ENCODE measurements around the gene DGKB.

DGKB gene

DNA sequence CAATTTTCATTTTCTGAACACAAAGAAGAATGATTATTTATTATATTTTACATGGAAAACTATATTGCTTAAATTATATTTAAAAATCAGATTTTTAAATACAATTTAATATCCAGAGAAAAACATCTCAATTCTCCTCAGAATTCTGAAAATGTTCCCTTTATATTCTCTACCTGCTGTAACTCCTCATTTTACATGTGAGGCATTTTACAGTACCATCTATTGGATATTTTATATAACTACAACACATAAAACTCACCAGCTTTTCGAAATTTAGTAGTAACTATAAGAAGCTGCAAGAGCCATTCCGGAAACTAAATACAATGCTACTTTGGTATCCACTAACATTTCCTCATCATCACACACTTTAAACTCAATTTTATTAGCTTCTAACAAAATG, 264.6 kb downstream of the DGKB start:
- Histone ChIP-seq H2AFZ (ENCODE audit: low read length) (no peak overlapping the region), H3K4me3 (ENCODE audit: low read length) (no peak overlapping the region), H3K36me3 (replicated peaks; ENCODE audit: insufficient read depth, low read length) (no peaks in the 10 kb centered on the region), H4K20me1 (ENCODE audit: insufficient read depth, low read length) (no peaks in the 10 kb centered on the region), H3F3A (ENCODE audit: insufficient read depth, low read length) (no peaks in the 10 kb centered on the region), H3K27ac (ENCODE audit: low read length) (no peak overlapping the region), H3K9ac (ENCODE audit: low read length) (no peak overlapping the region), H3K4me2 (ENCODE audit: low read depth, low read length) (no peak overlapping the region), H3K9me2 (replicated peaks; ENCODE audit: insufficient read depth, low read length) (no peaks in the 10 kb centered on the region), H3K9me3 (replicated peaks; ENCODE audit: insufficient read depth, low read length) (no peaks in the 10 kb centered on the region), H3K4me1 (ENCODE audit: low read length) (peaks cover 12% of the 10 kb centered on the region; the same call in 1 of the 2 replicates), H3K79me2 (ENCODE audit: low read length) (no peaks in the 10 kb centered on the region), H3K27me3 (replicated peaks; ENCODE audit: insufficient read depth, low read length) (no peaks in the 10 kb centered on the region)
- TF ChIP-seq CTCF (IDR thresholded peaks at IDR 0.05; ENCODE audit: low read length) (peak; percentile 30), EZH2phosphoT487 (IDR thresholded peaks at IDR 0.05; ENCODE audit: low read length) (no peak)
- DNase-seq = peak; percentile 42

DNA sequence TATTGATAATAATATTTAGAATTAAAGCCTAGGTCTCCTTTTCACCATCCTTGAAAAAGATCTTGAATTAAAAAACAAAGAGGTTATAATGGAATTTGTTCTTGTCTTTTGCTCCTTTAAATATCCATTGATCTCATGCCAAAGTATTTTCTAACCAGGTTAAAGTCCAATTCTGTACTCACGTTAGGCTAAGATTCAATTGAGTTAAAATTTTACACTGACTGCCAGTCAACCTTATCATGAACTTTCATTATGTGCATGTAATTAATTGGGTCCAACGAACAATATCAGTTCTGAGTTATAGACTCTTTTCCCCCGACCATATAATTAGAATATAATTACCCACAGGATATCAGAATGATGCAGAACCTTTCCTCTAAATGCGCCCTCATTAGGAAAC, 266.6 kb downstream of the DGKB start:
- Histone ChIP-seq H3K27me3 (replicated peaks; ENCODE audit: insufficient read depth, low read length) (no peaks in the 10 kb centered on the region), H3K27ac (ENCODE audit: low read length) (no peak overlapping the region), H2AFZ (ENCODE audit: low read length) (no peak overlapping the region), H4K20me1 (ENCODE audit: insufficient read depth, low read length) (no peaks in the 10 kb centered on the region), H3K9ac (ENCODE audit: low read length) (no peak overlapping the region), H3K4me2 (ENCODE audit: low read depth, low read length) (no peak overlapping the region), H3K79me2 (ENCODE audit: low read length) (no peaks in the 10 kb centered on the region), H3K9me2 (replicated peaks; ENCODE audit: insufficient read depth, low read length) (no peaks in the 10 kb centered on the region), H3K4me1 (ENCODE audit: low read length) (peaks cover 29% of the 10 kb centered on the region), H3K36me3 (replicated peaks; ENCODE audit: insufficient read depth, low read length) (no peaks in the 10 kb centered on the region), H3F3A (ENCODE audit: insufficient read depth, low read length) (no peaks in the 10 kb centered on the region; the same call in 1 of the 2 replicates), H3K4me3 (ENCODE audit: low read length) (no peak overlapping the region), H3K9me3 (replicated peaks; ENCODE audit: insufficient read depth, low read length) (no peaks in the 10 kb centered on the region)
- no peak for DNase-seq
- TF ChIP-seq EZH2 (optimal IDR thresholded peaks at IDR 0.05; ENCODE audit: low read depth, low read length) (no peak), CTCF (IDR thresholded peaks at IDR 0.05; ENCODE audit: low read length) (no peak), EZH2phosphoT487 (IDR thresholded peaks at IDR 0.05; ENCODE audit: low read length) (no peak)

- H4K20me1 ChIP-seq (ENCODE audit: insufficient read depth, low read length) = no peaks in the 10 kb centered on the region
- H3K27ac ChIP-seq (ENCODE audit: low read length) = peak overlapping the region; percentile 48; the same call in 1 of the 2 replicates
- peaks cover 36% of the 10 kb centered on the region for H3K4me1 ChIP-seq (ENCODE audit: low read length)
- TF ChIP-seq EZH2 (optimal IDR thresholded peaks at IDR 0.05; ENCODE audit: low read depth, low read length) (no peak), EZH2phosphoT487 (IDR thresholded peaks at IDR 0.05; ENCODE audit: low read length) (no peak), CTCF (IDR thresholded peaks at IDR 0.05; ENCODE audit: low read length) (no peak)
- H3K9me2 ChIP-seq (replicated peaks; ENCODE audit: insufficient read depth, low read length) = no peaks in the 10 kb centered on the region
- no peak overlapping the region for H3K9ac ChIP-seq (ENCODE audit: low read length)
- no peaks in the 10 kb centered on the region for H3K79me2 ChIP-seq (ENCODE audit: low read length)
- H3K4me3 ChIP-seq (ENCODE audit: low read length) = no peak overlapping the region
- no peaks in the 10 kb centered on the region for H3K36me3 ChIP-seq (replicated peaks; ENCODE audit: insufficient read depth, low read length)
- H3K4me2 ChIP-seq (ENCODE audit: low read depth, low read length) = peak overlapping the region; percentile 42
- H3K9me3 ChIP-seq (replicated peaks; ENCODE audit: insufficient read depth, low read length) = no peaks in the 10 kb centered on the region
- H2AFZ ChIP-seq (ENCODE audit: low read length) = no peak overlapping the region
- H3K27me3 ChIP-seq (replicated peaks; ENCODE audit: insufficient read depth, low read length) = no peaks in the 10 kb centered on the region
- peak; percentile 81 for DNase-seq
- peaks cover 2% of the 10 kb centered on the region for H3F3A ChIP-seq (ENCODE audit: insufficient read depth, low read length)
These were observed 272.5 kb downstream of the DGKB start for GRCh38 chr7:14630048-14630447.

All from MM.1S (cell line).